ENCODE measurements around the gene MCOLN1.

- TF ChIP-seq CTCF (IDR thresholded peaks at IDR 0.05; ENCODE audit: low read depth, low read length) (no peak), POLR2A (IDR thresholded peaks at IDR 0.05; ENCODE audit: extremely low read depth, insufficient read length) (no peak), MYC (IDR thresholded peaks at IDR 0.05; ENCODE audit: low read depth, low read length) (no peak)
Measured at GRCh38 chr19:7558667-7559066, 36.2 kb downstream of the MCOLN1 start.
